ENCODE results near the gene ZBP1.

Gene ZBP1

DNA sequence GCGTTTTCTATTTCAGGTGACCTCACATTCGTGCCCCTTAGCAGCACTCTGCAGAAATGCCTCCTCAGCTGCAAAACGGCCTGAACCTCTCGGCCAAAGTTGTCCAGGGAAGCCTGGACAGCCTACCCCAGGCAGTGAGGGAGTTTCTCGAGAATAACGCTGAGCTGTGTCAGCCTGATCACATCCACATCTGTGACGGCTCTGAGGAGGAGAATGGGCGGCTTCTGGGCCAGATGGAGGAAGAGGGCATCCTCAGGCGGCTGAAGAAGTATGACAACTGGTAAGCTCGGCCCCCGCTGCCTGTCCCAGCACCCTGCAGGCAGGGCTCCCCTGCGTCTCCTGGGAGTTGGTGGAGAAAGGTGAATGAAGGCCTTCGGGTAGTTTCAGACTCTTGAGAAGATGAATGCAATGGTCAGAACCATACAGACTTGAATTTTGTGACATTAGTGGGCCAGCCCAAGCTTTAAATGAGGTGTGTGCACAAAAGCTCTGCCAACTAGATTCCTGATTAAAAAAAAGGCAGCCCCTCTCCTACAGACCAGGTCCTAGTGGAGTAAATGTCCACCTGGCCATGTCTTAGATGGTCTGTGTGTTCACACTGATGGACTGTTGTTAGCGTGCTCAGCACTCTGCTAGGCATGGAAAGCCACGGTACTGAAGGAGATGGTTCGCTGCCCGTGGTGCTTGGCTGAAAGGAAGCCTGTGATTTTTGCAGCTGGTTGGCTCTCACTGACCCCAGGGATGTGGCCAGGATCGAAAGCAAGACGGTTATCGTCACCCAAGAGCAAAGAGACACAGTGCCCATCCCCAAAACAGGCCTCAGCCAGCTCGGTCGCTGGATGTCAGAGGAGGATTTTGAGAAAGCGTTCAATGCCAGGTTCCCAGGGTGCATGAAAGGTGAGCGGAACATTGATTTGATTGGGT is 58.6 kb downstream of the ZBP1 start:
- TF ChIP-seq, protein P1, sequence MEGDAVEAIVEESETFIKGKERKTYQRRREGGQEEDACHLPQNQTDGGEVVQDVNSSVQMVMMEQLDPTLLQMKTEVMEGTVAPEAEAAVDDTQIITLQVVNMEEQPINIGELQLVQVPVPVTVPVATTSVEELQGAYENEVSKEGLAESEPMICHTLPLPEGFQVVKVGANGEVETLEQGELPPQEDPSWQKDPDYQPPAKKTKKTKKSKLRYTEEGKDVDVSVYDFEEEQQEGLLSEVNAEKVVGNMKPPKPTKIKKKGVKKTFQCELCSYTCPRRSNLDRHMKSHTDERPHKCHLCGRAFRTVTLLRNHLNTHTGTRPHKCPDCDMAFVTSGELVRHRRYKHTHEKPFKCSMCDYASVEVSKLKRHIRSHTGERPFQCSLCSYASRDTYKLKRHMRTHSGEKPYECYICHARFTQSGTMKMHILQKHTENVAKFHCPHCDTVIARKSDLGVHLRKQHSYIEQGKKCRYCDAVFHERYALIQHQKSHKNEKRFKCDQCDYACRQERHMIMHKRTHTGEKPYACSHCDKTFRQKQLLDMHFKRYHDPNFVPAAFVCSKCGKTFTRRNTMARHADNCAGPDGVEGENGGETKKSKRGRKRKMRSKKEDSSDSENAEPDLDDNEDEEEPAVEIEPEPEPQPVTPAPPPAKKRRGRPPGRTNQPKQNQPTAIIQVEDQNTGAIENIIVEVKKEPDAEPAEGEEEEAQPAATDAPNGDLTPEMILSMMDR (IDR thresholded peaks at IDR 0.05; ENCODE audit: low read depth, low read length), result no peak
- no peak for DNase-seq (ENCODE audit: extremely low read depth, low read depth)

DNA sequence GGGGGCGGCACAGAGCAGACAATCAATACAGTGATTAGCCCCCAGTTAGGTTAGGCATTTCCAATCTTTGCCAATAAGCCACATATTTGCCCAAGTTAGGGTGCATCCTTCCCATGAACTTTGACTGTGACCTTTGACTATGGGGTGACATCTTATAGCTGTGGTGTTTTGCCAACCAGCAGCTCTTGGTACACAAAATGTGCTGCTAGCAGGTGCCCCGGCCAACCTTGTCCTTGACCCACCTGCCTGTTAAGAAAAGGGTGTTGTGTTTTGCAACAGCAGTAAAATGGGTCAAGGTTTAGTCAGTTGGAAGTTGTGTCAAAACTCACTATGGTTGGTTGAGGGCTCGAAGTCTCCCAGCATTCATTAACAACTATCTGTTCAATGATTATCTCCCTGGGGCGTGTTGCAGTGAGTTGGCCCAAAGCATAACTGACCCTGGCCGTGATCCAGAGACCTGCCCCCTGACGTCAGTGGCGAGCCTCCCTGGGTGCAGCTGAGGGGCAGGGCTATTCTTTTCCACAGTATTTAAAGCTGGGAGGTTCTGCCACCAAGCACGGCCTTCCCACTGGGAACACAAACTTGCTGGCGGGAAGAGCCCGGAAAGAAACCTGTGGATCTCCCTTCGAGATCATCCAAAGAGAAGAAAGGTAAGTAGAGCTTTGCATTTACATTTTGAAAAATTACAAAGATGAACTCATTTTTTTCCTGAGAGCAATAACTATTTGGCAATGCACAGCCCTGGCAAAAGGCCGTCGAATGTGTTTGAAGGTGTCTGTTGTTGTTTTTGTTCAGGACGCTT is 59.5 kb downstream of the ZBP1 start, which contains the start of gene PCK1:
Gene PCK1 (plus strand): TSS at position 557 of the 802 bp plus-strand sequence. CDS start 302 bp downstream, outside the sequence.
- TF ChIP-seq, protein P1 (IDR thresholded peaks at IDR 0.05; ENCODE audit: low read depth, low read length), result no peak
- no peak for DNase-seq (ENCODE audit: extremely low read depth, low read depth)

DNA sequence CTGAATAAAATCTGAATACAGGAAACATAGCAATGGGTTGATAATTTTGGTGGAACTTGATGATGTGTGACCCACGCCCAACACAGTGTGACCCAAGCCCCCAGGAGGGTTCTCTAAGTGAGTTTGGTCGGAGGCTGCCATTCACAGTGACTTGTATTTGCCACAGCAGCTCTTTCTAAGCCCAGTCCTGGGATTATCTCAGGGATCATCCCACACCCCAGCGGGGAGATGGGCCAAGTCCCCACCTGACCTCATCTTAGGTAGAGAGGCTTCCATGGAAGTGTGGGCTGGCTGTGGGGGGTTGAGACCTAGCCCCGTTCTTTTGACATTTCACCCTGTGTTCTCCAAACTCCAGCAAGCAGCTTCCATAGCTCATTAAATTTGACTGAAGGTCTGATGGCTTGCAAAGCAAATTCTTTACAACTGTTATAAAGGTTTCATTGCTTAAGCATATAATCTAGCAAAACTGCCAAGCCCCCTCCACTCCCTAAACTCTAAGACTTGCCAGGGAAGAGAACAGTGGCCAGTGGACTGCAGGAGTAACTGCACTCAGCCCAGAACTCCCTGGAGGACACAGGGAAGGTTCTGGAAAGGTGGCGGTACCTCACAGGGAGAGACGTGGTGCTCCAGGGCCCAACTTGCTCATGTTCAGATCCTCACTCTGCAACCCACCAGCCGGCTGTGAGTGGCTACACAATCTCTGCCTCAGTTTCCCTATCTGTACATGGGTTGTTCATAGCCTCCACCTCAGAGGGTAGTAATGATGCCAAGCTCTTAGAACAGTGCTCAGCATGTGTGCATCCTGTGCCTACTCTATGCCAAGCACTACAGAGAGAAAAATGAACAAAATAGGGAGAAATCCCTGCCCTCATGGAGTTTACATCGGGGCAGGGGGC is 60.3 kb downstream of the ZBP1 start:
- DNase-seq (ENCODE audit: extremely low read depth, low read depth), result no peak
- TF ChIP-seq, protein P1 (IDR thresholded peaks at IDR 0.05; ENCODE audit: low read depth, low read length), result no peak

DNA sequence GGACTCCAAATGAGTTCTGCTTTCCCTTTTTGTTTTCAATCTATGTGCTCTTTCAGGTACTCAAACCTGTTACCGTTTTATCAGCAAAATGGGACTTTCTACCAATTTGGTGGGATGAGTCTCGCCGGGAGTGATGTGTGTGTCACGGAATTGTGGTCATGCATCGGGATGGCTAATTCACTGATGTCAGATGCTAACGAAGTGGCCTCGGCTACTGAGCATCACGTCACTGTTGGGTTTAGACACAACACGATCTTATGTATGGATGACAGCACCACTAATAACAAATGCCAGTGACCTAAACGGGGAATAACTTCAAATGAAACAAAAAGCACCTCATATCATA is 61.0 kb downstream of the ZBP1 start:
- no peak for DNase-seq (ENCODE audit: extremely low read depth, low read depth)
- TF ChIP-seq, protein P1 (IDR thresholded peaks at IDR 0.05; ENCODE audit: low read depth, low read length), result no peak

DNA sequence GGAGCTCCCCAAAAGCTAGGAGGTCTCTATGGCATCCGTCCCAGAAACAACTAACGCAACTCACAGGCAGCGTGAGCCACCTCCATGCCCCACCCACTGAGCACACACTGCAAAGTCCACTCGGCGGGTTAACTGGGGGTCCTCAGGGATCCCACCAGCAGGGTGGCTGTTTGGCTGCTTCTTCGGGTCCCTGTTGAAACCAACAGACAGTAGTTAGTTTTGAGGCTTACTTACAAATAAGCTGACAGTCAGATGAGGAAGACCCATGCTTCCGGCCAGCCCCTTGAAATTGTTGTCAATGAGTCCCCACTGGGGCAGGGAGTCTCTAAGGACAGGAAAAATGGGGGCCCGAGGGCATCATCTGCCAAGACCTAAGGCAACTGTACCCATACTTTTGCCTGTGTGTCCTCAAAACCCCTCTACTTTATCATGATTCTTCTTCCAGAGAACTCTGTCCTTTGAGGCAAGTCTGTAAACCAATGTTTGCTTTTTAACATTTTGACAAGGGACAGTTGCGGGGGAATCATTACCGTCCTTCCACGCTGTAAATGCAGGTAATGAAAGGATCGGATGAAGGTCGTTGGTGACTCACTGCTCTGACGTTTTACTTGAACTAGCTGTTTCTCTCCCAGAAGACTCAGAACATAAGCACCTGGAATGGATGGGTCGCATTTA is 61.5 kb downstream of the ZBP1 start:
- TF ChIP-seq, protein P1 (IDR thresholded peaks at IDR 0.05; ENCODE audit: low read depth, low read length), result no peak
- DNase-seq (ENCODE audit: extremely low read depth, low read depth), result no peak

DNA sequence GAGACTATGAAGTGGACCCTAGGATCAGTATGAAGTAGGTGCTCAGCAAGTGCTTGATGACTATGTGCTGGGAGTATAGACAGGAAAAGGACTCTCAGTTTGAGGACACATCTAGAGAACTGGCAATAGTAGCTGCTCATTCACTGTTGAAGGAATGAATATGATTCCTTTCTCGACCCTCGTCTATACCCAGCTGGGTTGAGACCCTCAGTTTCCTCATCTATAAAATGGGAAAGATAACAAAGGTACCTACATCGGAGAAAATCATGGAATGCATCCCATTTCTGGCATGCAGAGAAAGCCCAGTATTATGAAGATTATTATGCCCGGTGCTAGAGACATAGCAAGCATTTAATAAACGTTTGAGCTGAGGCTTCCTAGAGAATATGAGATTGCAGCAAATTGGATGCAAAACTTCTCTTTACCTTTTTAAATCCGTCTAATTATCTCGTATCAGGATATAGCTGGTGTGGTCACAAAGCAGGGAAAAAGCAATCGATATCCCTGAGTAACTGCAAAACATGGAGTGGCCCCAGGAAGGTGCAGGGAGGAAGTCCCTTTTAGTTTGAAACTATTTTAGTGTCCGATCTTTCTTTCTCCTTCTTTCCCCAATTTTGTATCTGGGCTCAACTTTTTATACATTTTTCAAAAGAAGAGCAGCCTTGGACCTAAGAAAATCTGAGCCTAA is 62.2 kb downstream of the ZBP1 start:
- TF ChIP-seq, protein P1 (IDR thresholded peaks at IDR 0.05; ENCODE audit: low read depth, low read length), result no peak
- DNase-seq (ENCODE audit: extremely low read depth, low read depth), result no peak
